SU-DHL-6 (cell line): ENCODE data around the gene ABCA6.
"Not testable (repeated sequence)": the region's sequence is repeated elsewhere in the genome, so short reads cannot be mapped to it uniquely, and the experiment has no call there.

Experiments
- H2AFZ ChIP-seq: fragments of 200-600 bp; sonication (generic); 2 replicates; pipeline ENCODE4 v1.6.1; 2014; ENCODE audit warnings: low read depth, mild to moderate bottlenecking, moderate library complexity, mixed read lengths, antibody characterized with exemption, low read length; ENCODE audit not compliant: severe bottlenecking
- H3F3A ChIP-seq: fragments of 200-600 bp; shearing (Covaris generic); 2 replicates; pipeline ENCODE4 v1.6.0; 2016; ENCODE audit warnings: antibody characterized with exemption, mild to moderate bottlenecking; ENCODE audit not compliant: insufficient read depth
- H3K27ac ChIP-seq: fragments of 200-600 bp; sonication (generic); 2 replicates; pipeline ENCODE4 v1.5.1; 2016; ENCODE audit warnings: low read depth, mild to moderate bottlenecking, low read length, moderate library complexity, mixed read lengths
- H3K27me3 ChIP-seq: fragments of 200-600 bp; sonication (generic), shearing (Covaris generic); 2 replicates; pipeline ENCODE4 v1.6.0; 2014; ENCODE audit warnings: mild to moderate bottlenecking, low read length
- H3K36me3 ChIP-seq: fragments of 200-600 bp; sonication (generic); 2 replicates; pipeline ENCODE4 v1.6.1; 2014; ENCODE audit warnings: mild to moderate bottlenecking, low read length, mixed read lengths
- H3K4me2 ChIP-seq: fragments of 300-600, 200-600 bp; shearing (Covaris generic), sonication (generic); 2 replicates; pipeline ENCODE4 v1.6.0; 2014; ENCODE audit warnings: low read length, low read depth, mild to moderate bottlenecking; ENCODE audit not compliant: poor library complexity, severe bottlenecking
- H3K4me3 ChIP-seq: fragments of 200-600 bp; sonication (generic); 2 replicates; pipeline ENCODE4 v1.5.1; 2014; ENCODE audit warnings: antibody characterized with exemption, low read length, mild to moderate bottlenecking, mixed read lengths; ENCODE audit not compliant: insufficient read depth, poor library complexity, severe bottlenecking
- H3K79me2 ChIP-seq: fragments of 200-600 bp; sonication (generic); 2 replicates; pipeline ENCODE4 v1.6.1; 2014; ENCODE audit warnings: mild to moderate bottlenecking, low read length, moderate library complexity; ENCODE audit not compliant: insufficient read depth
- H3K9ac ChIP-seq: fragments of 200-600 bp; sonication (generic); 2 replicates; pipeline ENCODE4 v1.7.0; 2014; ENCODE audit warnings: mild to moderate bottlenecking, low read length
- H3K9me2 ChIP-seq: fragments of 200-600 bp; sonication (generic); replicated peaks from 2 replicates; pipeline ENCODE4 v1.6.1; 2014; ENCODE audit warnings: low read length; ENCODE audit not compliant: insufficient read depth
- H3K9me3 ChIP-seq: fragments of 200-600 bp; sonication (generic); 2 replicates; pipeline ENCODE4 v1.6.1; 2014; ENCODE audit warnings: low read length, mixed read lengths; ENCODE audit not compliant: insufficient read depth
- H4K20me1 ChIP-seq: fragments of 200-600 bp; sonication (generic); 2 replicates; pipeline ENCODE4 v1.6.1; 2014; ENCODE audit warnings: low read depth, mild to moderate bottlenecking, antibody characterized with exemption, low read length, moderate library complexity, mixed read lengths
- CTCF ChIP-seq: fragments of 200-600 bp; sonication (generic); IDR thresholded peaks from one replicate; pipeline ENCODE4 v1.5.1; 2017; ENCODE audit warnings: antibody characterized with exemption, mild to moderate bottlenecking, low read length, moderate library complexity; ENCODE audit not compliant: insufficient read depth, poor library complexity, severe bottlenecking
- EZH2phosphoT487 ChIP-seq: fragments of 200-600 bp; sonication (generic), shearing (Covaris generic); conservative IDR thresholded peaks from 2 replicates; pipeline ENCODE4 v1.6.1; 2018; ENCODE audit warnings: mild to moderate bottlenecking, antibody characterized with exemption, low read length, moderate library complexity, mixed read lengths

The ABCA6 gene

GRCh38 chr17:69175262-69175624 lies 33.5 kb upstream of the ABCA6 start:
- H3K4me2 ChIP-seq, result no peak overlapping the region
- no peaks in the 10 kb centered on the region for H3K36me3 ChIP-seq
- TF ChIP-seq CTCF, result no peak
- no peak for TF ChIP-seq EZH2phosphoT487
- H3K79me2 ChIP-seq, result no peaks in the 10 kb centered on the region
- H2AFZ ChIP-seq, result no peak overlapping the region
- H3K9ac ChIP-seq, result no peak overlapping the region
- H3F3A ChIP-seq, result no peaks in the 10 kb centered on the region
- H3K9me3 ChIP-seq, result no peaks in the 10 kb centered on the region
- H3K9me2 ChIP-seq, result no peaks in the 10 kb centered on the region
- no peak overlapping the region for H3K4me3 ChIP-seq
- no peak overlapping the region for H3K27ac ChIP-seq
- H3K27me3 ChIP-seq, result no peaks in the 10 kb centered on the region
- no peaks in the 10 kb centered on the region for H4K20me1 ChIP-seq

GRCh38 chr17:69173118-69173517 lies 31.4 kb upstream of the ABCA6 start:
- no peak overlapping the region for H3K9ac ChIP-seq
- H3K9me3 ChIP-seq, result no peaks in the 10 kb centered on the region
- TF ChIP-seq CTCF (no peak), EZH2phosphoT487 (no peak)
- no peak overlapping the region for H2AFZ ChIP-seq
- H3K36me3 ChIP-seq, result no peaks in the 10 kb centered on the region
- no peaks in the 10 kb centered on the region for H4K20me1 ChIP-seq
- H3K27ac ChIP-seq, result no peak overlapping the region
- no peaks in the 10 kb centered on the region for H3K27me3 ChIP-seq
- H3K4me2 ChIP-seq, result no peak overlapping the region
- no peaks in the 10 kb centered on the region for H3K79me2 ChIP-seq
- H3F3A ChIP-seq, result no peaks in the 10 kb centered on the region
- no peaks in the 10 kb centered on the region for H3K9me2 ChIP-seq
- H3K4me3 ChIP-seq, result no peak overlapping the region

- no peak overlapping the region for H3K9ac ChIP-seq
- H3K36me3 ChIP-seq, result no peaks in the 10 kb centered on the region
Observed at GRCh38 chr17:69170377-69170776, 28.7 kb upstream of the ABCA6 start.

GRCh38 chr17:69168642-69169041 lies 26.9 kb upstream of the ABCA6 start:
- H3F3A ChIP-seq, H3K9me2 ChIP-seq, H3K27me3 ChIP-seq, H3K36me3 ChIP-seq, H4K20me1 ChIP-seq, H3K9me3 ChIP-seq, H2AFZ ChIP-seq, H3K4me2 ChIP-seq, H3K9ac ChIP-seq, H3K4me3 ChIP-seq, H3K27ac ChIP-seq, H3K79me2 ChIP-seq: not testable (repeated sequence)

More at GRCh38 chr17:69170377-69170776, 28.7 kb upstream of the ABCA6 start:
- Histone ChIP-seq H4K20me1 (no peaks in the 10 kb centered on the region), H3K9me3 (no peaks in the 10 kb centered on the region), H2AFZ (no peak overlapping the region), H3K4me2 (no peak overlapping the region), H3K79me2 (no peaks in the 10 kb centered on the region), H3F3A (no peaks in the 10 kb centered on the region), H3K27ac (no peak overlapping the region), H3K27me3 (no peaks in the 10 kb centered on the region), H3K4me3 (no peak overlapping the region), H3K9me2 (no peaks in the 10 kb centered on the region)
- TF ChIP-seq EZH2phosphoT487, result no peak
- no peak for TF ChIP-seq CTCF
